ENCODE results near the gene RPS28.

DNA sequence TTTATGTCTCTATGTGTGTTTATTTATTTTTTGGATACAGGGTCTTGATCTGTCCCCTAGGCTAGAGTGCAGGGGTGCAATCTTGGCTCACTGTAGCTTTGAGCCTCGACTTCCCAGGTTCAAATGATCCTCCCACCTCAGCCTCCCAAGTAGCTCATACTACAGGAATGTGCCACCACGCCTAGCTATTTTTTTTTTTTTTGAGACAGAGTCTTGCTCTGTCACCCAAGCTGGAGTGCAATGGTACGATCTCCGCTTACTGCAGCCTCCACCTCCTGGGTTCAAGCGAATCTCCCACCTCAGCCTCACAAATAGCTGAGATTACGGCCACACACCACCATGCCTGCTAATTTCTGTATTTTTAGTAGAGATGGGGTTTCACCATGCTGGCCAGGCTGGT lies 37.7 kb downstream of the RPS28 start:
- TF ChIP-seq, protein P1, sequence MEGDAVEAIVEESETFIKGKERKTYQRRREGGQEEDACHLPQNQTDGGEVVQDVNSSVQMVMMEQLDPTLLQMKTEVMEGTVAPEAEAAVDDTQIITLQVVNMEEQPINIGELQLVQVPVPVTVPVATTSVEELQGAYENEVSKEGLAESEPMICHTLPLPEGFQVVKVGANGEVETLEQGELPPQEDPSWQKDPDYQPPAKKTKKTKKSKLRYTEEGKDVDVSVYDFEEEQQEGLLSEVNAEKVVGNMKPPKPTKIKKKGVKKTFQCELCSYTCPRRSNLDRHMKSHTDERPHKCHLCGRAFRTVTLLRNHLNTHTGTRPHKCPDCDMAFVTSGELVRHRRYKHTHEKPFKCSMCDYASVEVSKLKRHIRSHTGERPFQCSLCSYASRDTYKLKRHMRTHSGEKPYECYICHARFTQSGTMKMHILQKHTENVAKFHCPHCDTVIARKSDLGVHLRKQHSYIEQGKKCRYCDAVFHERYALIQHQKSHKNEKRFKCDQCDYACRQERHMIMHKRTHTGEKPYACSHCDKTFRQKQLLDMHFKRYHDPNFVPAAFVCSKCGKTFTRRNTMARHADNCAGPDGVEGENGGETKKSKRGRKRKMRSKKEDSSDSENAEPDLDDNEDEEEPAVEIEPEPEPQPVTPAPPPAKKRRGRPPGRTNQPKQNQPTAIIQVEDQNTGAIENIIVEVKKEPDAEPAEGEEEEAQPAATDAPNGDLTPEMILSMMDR (IDR thresholded peaks at IDR 0.05), result no peak
- no peak for TF ChIP-seq POLR2A (IDR thresholded peaks at IDR 0.05)

Data from transverse colon (tissue), 3 donors.